IMR-90 (cell line): ENCODE results near the gene SPATA32. TPM values are rescaled to one million over a fixed set of nuclear protein-coding genes. Genes with fewer than 3 reads are reported as not detected.

ENCODE experiments used
- ATAC-seq: fragments of 200-7000 bp; cut with Tn5 transposase; 2 replicates; pipeline ENCODE4 v1.9.1; 2020; ENCODE audit warnings: low read depth, mild to moderate bottlenecking, moderate library complexity
- BruUV-seq: library from RNA; stranded (reverse); fragments of 400-500 nt; replicated peaks from 2 replicates; lab custom pipeline; 2021; lab: Mats Ljungman, UMichigan
- CTCF ChIA-PET: fragments of 300-600 bp; formaldehyde crosslinking; extraction: SDS; loops from one replicate; lab custom pipeline; 2021; ENCODE audit warnings: antibody characterized with exemption; lab: Yijun Ruan, JAX
- POLR2A ChIA-PET: fragments of 300-600 bp; sonication (Branson Sonifier 250); formaldehyde crosslinking; loops from one replicate; lab custom pipeline; 2022; ENCODE audit warnings: antibody characterized with exemption; ENCODE audit not compliant: unreplicated experiment; lab: Charles Lee
- DNase-seq: peaks from one replicate; pipeline ENCODE4 v3.0.0; 2013
- H2AFZ ChIP-seq: replicated peaks from 2 replicates; pipeline ENCODE3; 2013; ENCODE audit warnings: low read length, mild to moderate bottlenecking; ENCODE audit not compliant: poor library complexity
- H2AK5ac ChIP-seq: 2 replicates; pipeline ENCODE4 v1.6.1; 2013; ENCODE audit warnings: low read depth, low read length, inconsistent platforms
- H2AK9ac ChIP-seq: replicated peaks from 2 replicates; pipeline ENCODE3; 2013; ENCODE audit warnings: mild to moderate bottlenecking, low read depth, low read length, moderate library complexity; ENCODE audit not compliant: poor library complexity
- H2BK120ac ChIP-seq: 2 replicates; pipeline ENCODE4 v1.6.1; 2013; ENCODE audit warnings: low read depth, low read length, inconsistent platforms
- H2BK15ac ChIP-seq: 3 replicates; pipeline ENCODE4 v1.6.1; 2013; ENCODE audit warnings: low read depth, low read length, inconsistent platforms
- H2BK20ac ChIP-seq: 2 replicates; pipeline ENCODE4 v1.6.1; 2013; ENCODE audit warnings: low read depth, mild to moderate bottlenecking, inconsistent platforms, low read length, moderate library complexity
- H2BK5ac ChIP-seq: 2 replicates; pipeline ENCODE4 v1.6.1; 2013; ENCODE audit warnings: mild to moderate bottlenecking, low read depth, low read length, inconsistent platforms; ENCODE audit not compliant: poor library complexity, severe bottlenecking
- H3K14ac ChIP-seq: replicated peaks from 2 replicates; pipeline ENCODE4 v1.6.1; 2013; ENCODE audit warnings: low read depth, low read length, inconsistent platforms
- H3K18ac ChIP-seq: 2 replicates; pipeline ENCODE4 v1.6.1; 2013; ENCODE audit warnings: low read depth, low read length, control low read depth
- H3K23ac ChIP-seq: 2 replicates; pipeline ENCODE4 v1.6.1; 2013; ENCODE audit warnings: low read depth, low read length, inconsistent platforms
- H3K27ac ChIP-seq: 2 replicates; pipeline ENCODE4 v1.5.1; 2013; ENCODE audit warnings: mild to moderate bottlenecking, control low read depth, low read length; ENCODE audit not compliant: insufficient read depth
- H3K27me3 ChIP-seq: 2 replicates; pipeline ENCODE4 v1.6.1; 2013; ENCODE audit warnings: low read length; ENCODE audit not compliant: control insufficient read depth, insufficient read depth
- H3K36me3 ChIP-seq: 2 replicates; pipeline ENCODE4 v1.6.1; 2013; ENCODE audit warnings: low read length, mixed read lengths; ENCODE audit not compliant: control insufficient read depth, insufficient read depth
- H3K4ac ChIP-seq: 2 replicates; pipeline ENCODE4 v1.6.1; 2013; ENCODE audit warnings: low read depth, low read length, inconsistent platforms
- H3K4me1 ChIP-seq: 2 replicates; pipeline ENCODE4 v1.6.1; 2013; ENCODE audit warnings: low read length, mixed read lengths; ENCODE audit not compliant: control insufficient read depth, insufficient read depth
- H3K4me2 ChIP-seq: 2 replicates; pipeline ENCODE4 v1.6.1; 2013; ENCODE audit warnings: low read depth, mild to moderate bottlenecking, control low read depth, low read length, moderate library complexity
- H3K4me3 ChIP-seq: 2 replicates; pipeline ENCODE4 v1.5.1; 2013; ENCODE audit warnings: low read depth, mild to moderate bottlenecking, control low read depth, low read length, moderate library complexity; ENCODE audit not compliant: insufficient read depth
- H3K56ac ChIP-seq: 2 replicates; pipeline ENCODE4 v1.6.1; 2013; ENCODE audit warnings: low read length, inconsistent platforms; ENCODE audit not compliant: insufficient read depth; ENCODE audit errors: extremely low read depth
- H3K79me1 ChIP-seq, 2 experiments: 2 replicates each; pipeline ENCODE4 v1.6.1; 2013; ENCODE audit warnings: low read length in 2 of 2, inconsistent platforms in 1 of 2, low read depth in 1 of 2
- H3K9ac ChIP-seq: 2 replicates; pipeline ENCODE4 v1.6.1; 2013; ENCODE audit warnings: low read depth, low read length, control low read depth
- H3K9me1 ChIP-seq: 2 replicates; pipeline ENCODE4 v1.6.1; 2013; ENCODE audit warnings: low read length, inconsistent platforms; ENCODE audit not compliant: insufficient read depth
- H3K9me3 ChIP-seq: 2 replicates; pipeline ENCODE4 v1.6.1; 2013; ENCODE audit warnings: low read length; ENCODE audit not compliant: control insufficient read depth, insufficient read depth
- H4K20me1 ChIP-seq: 2 replicates; pipeline ENCODE4 v1.6.1; 2013; ENCODE audit warnings: low read length, inconsistent platforms; ENCODE audit not compliant: insufficient read depth
- H4K5ac ChIP-seq: 2 replicates; pipeline ENCODE4 v1.6.1; 2013; ENCODE audit warnings: mild to moderate bottlenecking, low read depth, low read length, control low read depth
- H4K8ac ChIP-seq, 2 experiments: 2 replicates each; pipeline ENCODE4 v1.6.1; 2013; ENCODE audit warnings: low read depth in 2 of 2, low read length in 2 of 2, control low read depth in 1 of 2, inconsistent platforms in 1 of 2
- H4K91ac ChIP-seq: 2 replicates; pipeline ENCODE4 v1.6.1; 2013; ENCODE audit warnings: low read depth, low read length, inconsistent platforms; ENCODE audit not compliant: insufficient read depth
- MAFK ChIP-seq: IDR thresholded peaks from 2 replicates; pipeline ENCODE4 v1.6.1; 2012; ENCODE audit warnings: low read depth, low read length, improper control_type of control experiment
- MAZ ChIP-seq: IDR thresholded peaks from 2 replicates; pipeline ENCODE4 v1.6.1; 2012; ENCODE audit warnings: low read depth, mild to moderate bottlenecking, low read length, improper control_type of control experiment, moderate library complexity, borderline replicate concordance
- MXI1 ChIP-seq: IDR thresholded peaks from 2 replicates; pipeline ENCODE4 v1.6.1; 2012; ENCODE audit warnings: low read depth, mild to moderate bottlenecking, low read length, moderate library complexity, borderline replicate concordance
- RAD21 ChIP-seq: IDR thresholded peaks from 2 replicates; pipeline ENCODE4 v1.6.1; 2012; ENCODE audit warnings: low read length, improper control_type of control experiment
- RFX5 ChIP-seq: IDR thresholded peaks from 2 replicates; pipeline ENCODE4 v1.8.0; 2012; ENCODE audit warnings: low read depth, mild to moderate bottlenecking, low read length, moderate library complexity
- WGBS, 2 experiments: methylation state at CpG; one replicate each; pipeline versions ENCODE4 v1.1.5 to v1.1.7; 2013; ENCODE audit warnings: missing lambda C conversion rate in 2 of 2; ENCODE audit not compliant: insufficient read length in 1 of 2; ENCODE audit errors: extremely low coverage in 2 of 2; 5-methylcytosine and 5-hydroxymethylcytosine counted together
- dilution Hi-C: fragments of 300-500 bp; cut with HindIII; formaldehyde crosslinking; loops from one replicate; pipeline ENCODE4 v1.14.3; 2018; ENCODE audit warnings: low sequenced_read_pairs; ENCODE audit not compliant: unreplicated experiment
- in situ Hi-C: fragments of 300-500 bp; cut with MboI; formaldehyde crosslinking; loops from 3 replicates; pipeline ENCODE4 v1.14.3; 2019; ENCODE audit warnings: low sequenced_read_pairs, inconsistent platforms, mixed read lengths
- intact Hi-C: fragments of 100-400 bp; cut with micrococcal nuclease; formaldehyde crosslinking; loops from 2 replicates; pipeline ENCODE4 v1.10.0; 2022
- polyA plus RNA-seq, 3 experiments: library from polyadenylated mRNA; depleted of rRNA; stranded (reverse); fragments of >200 nt; gene quantifications; 2 replicates each; pipeline ENCODE4 v1.2.3, GENCODE V29; 2012; ENCODE audit warnings: low replicate concordance in 1 of 3
- total RNA-seq: library from RNA; depleted of rRNA; stranded (reverse); fragments of >200 nt; gene quantifications from 2 replicates; pipeline ENCODE4 v1.2.3, GENCODE V29; 2012
- TF ChIP-seq, protein P1 (sequence below): conservative IDR thresholded peaks from 2 replicates; pipeline ENCODE4 v1.5.1; 2012; ENCODE audit warnings: mild to moderate bottlenecking, low read depth, low read length, improper control_type of control experiment
- TF ChIP-seq, protein P2 (sequence below): fragments of 150-350 bp; IDR thresholded peaks from 2 replicates; pipeline ENCODE4 v1.6.1; 2016; ENCODE audit warnings: low read depth, mild to moderate bottlenecking, low read length, moderate library complexity, borderline replicate concordance

Gene SPATA32
- total and polyA plus RNA-seq, 2 of the 4 experiments (the other 2 are of a cell fraction), result 0.18 TPM; not detected in 1

DNA sequence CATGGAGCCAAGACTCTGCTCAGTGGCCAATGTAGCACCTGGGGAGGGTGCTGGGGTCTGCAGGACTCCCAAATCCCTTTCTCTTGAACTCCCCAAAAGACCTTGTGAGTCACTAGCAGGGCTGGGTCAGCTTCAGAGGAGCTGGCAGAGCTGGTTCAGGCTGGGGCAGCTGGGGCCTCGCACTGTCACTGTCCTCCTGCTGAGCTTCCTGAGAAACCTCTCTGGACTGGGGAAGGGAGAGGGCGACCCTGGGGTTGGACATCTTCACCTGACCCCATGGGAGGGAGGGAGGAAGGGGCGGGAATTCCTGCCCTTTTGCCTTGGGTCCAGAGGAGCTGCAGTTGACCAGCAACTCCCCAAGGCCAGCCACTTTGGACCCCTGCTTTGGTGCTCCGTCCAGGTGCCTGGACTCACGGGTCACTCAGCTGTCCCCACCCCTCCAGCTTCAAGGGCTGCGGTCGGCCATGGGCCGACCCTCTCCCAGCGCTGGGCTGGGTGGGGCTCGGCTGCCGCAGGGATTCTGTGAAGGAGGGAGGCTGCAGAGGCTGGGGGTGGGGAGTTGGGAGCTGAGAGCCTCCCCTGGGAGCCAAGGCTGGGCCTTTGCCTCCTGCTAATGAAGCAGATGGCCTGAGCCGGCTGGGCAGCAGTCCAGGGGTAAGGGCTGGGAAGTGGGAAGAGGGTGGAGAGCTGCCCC lies 31.0 kb downstream of the SPATA32 start:
- POLR2A ChIA-PET, result no interaction called here

More for the DNA sequence above, 31.0 kb downstream of the SPATA32 start:
- no peak overlapping the region for H3K4me2 ChIP-seq
- H4K20me1 ChIP-seq, result no peaks in the 10 kb centered on the region
- dilution Hi-C loops, result no loop called here
- H2AK5ac ChIP-seq, result peak overlapping the region; percentile 75
- H2AFZ ChIP-seq, result peak overlapping the region; percentile 69
- H3K9me1 ChIP-seq, result peaks cover 24% of the 10 kb centered on the region
- no peak overlapping the region for H3K23ac ChIP-seq
- H3K36me3 ChIP-seq, result no peaks in the 10 kb centered on the region
- H2AK9ac ChIP-seq, result peak overlapping the region; percentile 71
- peaks cover 37% of the 10 kb centered on the region for H3K4me1 ChIP-seq
- peak overlapping the region; percentile 60; the same call in 1 of the 2 replicates for H3K18ac ChIP-seq
- peaks cover 0 to 28% of the 10 kb centered on the region in 2 experiments; a peak in 3 of 4 replicates for H3K79me1 ChIP-seq
- H3K4me3 ChIP-seq, result no peak overlapping the region
- DNase-seq, result peak; percentile 33
- peak overlapping the region; percentile 86; the same call in 2 of the 3 replicates for H2BK15ac ChIP-seq
- peak overlapping the region; percentile 40 for H4K5ac ChIP-seq
- peak overlapping the region; percentile 97 for H3K4ac ChIP-seq
- peak overlapping the region; percentile 98 for H2BK120ac ChIP-seq
- peak overlapping the region; percentile 41; the same call in 1 of the 2 replicates for H3K14ac ChIP-seq
- WGBS, 2 experiments, result 40% methylated on average over 2 of the region's 12 CpGs; no CpG with 5 or more reads in 1 of the 2 experiments
- H3K9ac ChIP-seq, result peak overlapping the region; percentile 10; the same call in 1 of the 2 replicates
- peak overlapping the region; percentile 21 for H2BK5ac ChIP-seq
- peak overlapping the region; percentile 91 for H3K27ac ChIP-seq
- H3K9me3 ChIP-seq, result no peaks in the 10 kb centered on the region
- BruUV-seq, result no TSS peak
- in situ Hi-C loops, result no loop called here
- TF ChIP-seq MAZ (0 out of 2 replicates have a peak, but pooled peaks have one; percentile 11), MAFK (no peak), MXI1 (no peak), RAD21 (no peak), RFX5 (no peak)
- TF ChIP-seq, protein P1, sequence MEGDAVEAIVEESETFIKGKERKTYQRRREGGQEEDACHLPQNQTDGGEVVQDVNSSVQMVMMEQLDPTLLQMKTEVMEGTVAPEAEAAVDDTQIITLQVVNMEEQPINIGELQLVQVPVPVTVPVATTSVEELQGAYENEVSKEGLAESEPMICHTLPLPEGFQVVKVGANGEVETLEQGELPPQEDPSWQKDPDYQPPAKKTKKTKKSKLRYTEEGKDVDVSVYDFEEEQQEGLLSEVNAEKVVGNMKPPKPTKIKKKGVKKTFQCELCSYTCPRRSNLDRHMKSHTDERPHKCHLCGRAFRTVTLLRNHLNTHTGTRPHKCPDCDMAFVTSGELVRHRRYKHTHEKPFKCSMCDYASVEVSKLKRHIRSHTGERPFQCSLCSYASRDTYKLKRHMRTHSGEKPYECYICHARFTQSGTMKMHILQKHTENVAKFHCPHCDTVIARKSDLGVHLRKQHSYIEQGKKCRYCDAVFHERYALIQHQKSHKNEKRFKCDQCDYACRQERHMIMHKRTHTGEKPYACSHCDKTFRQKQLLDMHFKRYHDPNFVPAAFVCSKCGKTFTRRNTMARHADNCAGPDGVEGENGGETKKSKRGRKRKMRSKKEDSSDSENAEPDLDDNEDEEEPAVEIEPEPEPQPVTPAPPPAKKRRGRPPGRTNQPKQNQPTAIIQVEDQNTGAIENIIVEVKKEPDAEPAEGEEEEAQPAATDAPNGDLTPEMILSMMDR, result no peak
- TF ChIP-seq, protein P2, sequence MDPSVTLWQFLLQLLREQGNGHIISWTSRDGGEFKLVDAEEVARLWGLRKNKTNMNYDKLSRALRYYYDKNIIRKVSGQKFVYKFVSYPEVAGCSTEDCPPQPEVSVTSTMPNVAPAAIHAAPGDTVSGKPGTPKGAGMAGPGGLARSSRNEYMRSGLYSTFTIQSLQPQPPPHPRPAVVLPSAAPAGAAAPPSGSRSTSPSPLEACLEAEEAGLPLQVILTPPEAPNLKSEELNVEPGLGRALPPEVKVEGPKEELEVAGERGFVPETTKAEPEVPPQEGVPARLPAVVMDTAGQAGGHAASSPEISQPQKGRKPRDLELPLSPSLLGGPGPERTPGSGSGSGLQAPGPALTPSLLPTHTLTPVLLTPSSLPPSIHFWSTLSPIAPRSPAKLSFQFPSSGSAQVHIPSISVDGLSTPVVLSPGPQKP, result no peak
- no peak overlapping the region for H3K56ac ChIP-seq
- intact Hi-C loops, result no loop called here
- H3K27me3 ChIP-seq, result no peaks in the 10 kb centered on the region
- H2BK20ac ChIP-seq, result 0 out of 2 replicates have a peak overlapping the region, but pooled peaks have one; percentile 34
- ATAC-seq, result peak; percentile 15
- H4K8ac ChIP-seq, result peak overlapping the region; percentile 25 to 46; a peak in 3 of 4 replicates
- H4K91ac ChIP-seq, result peak overlapping the region; percentile 68; the same call in 1 of the 2 replicates
- CTCF ChIA-PET, result interaction anchor here (0.8 to 1.3 kb wide), 2 partner anchors 12 to 96 kb away, joined by 3 read pairs; partner anchors contain the start of gene ACBD4
